ENCODE results near the gene PDZD2.

DNA sequence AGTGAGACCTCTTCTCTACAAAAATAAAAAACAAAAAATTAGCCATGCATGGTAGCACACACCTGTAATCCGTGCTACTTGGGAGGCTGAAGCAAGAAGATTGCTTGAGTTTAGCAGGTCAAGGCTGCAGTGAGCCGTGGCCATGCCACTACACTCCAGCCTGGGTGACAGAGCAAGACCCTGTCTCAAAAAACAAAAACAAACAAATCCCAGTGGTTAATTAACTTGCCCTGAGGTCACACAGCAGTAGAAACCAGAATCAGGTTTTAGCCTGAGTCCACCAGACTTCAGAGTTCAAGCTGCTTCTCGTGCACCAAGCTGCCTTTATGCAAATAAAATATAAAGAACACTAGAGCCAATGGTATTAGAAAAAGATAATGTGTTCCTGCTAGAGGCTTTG is 365.5 kb downstream of the PDZD2 start:
- TF ChIP-seq POLR2AphosphoS5 (IDR thresholded peaks at IDR 0.05; ENCODE audit: insufficient read depth in 1 of 2, low read depth in 1 of 2) = no peak
- TF ChIP-seq, protein P1, sequence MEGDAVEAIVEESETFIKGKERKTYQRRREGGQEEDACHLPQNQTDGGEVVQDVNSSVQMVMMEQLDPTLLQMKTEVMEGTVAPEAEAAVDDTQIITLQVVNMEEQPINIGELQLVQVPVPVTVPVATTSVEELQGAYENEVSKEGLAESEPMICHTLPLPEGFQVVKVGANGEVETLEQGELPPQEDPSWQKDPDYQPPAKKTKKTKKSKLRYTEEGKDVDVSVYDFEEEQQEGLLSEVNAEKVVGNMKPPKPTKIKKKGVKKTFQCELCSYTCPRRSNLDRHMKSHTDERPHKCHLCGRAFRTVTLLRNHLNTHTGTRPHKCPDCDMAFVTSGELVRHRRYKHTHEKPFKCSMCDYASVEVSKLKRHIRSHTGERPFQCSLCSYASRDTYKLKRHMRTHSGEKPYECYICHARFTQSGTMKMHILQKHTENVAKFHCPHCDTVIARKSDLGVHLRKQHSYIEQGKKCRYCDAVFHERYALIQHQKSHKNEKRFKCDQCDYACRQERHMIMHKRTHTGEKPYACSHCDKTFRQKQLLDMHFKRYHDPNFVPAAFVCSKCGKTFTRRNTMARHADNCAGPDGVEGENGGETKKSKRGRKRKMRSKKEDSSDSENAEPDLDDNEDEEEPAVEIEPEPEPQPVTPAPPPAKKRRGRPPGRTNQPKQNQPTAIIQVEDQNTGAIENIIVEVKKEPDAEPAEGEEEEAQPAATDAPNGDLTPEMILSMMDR (IDR thresholded peaks at IDR 0.05) = no peak
- TF ChIP-seq POLR2A (IDR thresholded peaks at IDR 0.05) = no peak

Measured in vagina (tissue), 2 donors.